ENCODE results near the gene TFAP2D. TPM values are rescaled to one million over a fixed set of nuclear protein-coding genes. Genes with fewer than 3 reads are reported as not detected.

TFAP2D gene
- total and polyA plus RNA-seq, 2 experiments from 2014 or later = not detected

- TF ChIP-seq ZNF462 (CRISPR knock-in tag; IDR thresholded peaks at IDR 0.05) = no peak
- no peak for TF ChIP-seq NANOG (IDR thresholded peaks at IDR 0.05; ENCODE audit: borderline replicate concordance)
- no peak for TF ChIP-seq REST (IDR thresholded peaks at IDR 0.05; ENCODE audit: unreplicated experiment)
- TF ChIP-seq ZNF114 (CRISPR knock-in tag; IDR thresholded peaks at IDR 0.05) = no peak
- no peak for TF ChIP-seq POLR2AphosphoS5 (IDR thresholded peaks at IDR 0.05; ENCODE audit: low read depth)
- no peak for TF ChIP-seq JUNB (IDR thresholded peaks at IDR 0.05; ENCODE audit: unreplicated experiment)
- TF ChIP-seq STAT1 (IDR thresholded peaks at IDR 0.05; ENCODE audit: unreplicated experiment) = no peak
- no peak for TF ChIP-seq CTCF (conservative IDR thresholded peaks at IDR 0.05; ENCODE audit: low read depth in 2 of 2)
Measured at GRCh38 chr6:50804283-50804682, 91.0 kb downstream of the TFAP2D start (continued).

Measured in GM23338 (cell line).